ENCODE measurements around the gene MYO7B.

The MYO7B gene

GRCh38 chr2:127574656-127575055 is 39.2 kb downstream of the MYO7B start:
- peak; percentile 33 for DNase-seq (ENCODE audit: low spot score)

- DNase-seq (ENCODE audit: low spot score), result no peak
Measured at GRCh38 chr2:127575185-127575765, 39.8 kb downstream of the MYO7B start.

GRCh38 chr2:127575941-127576432 is 40.5 kb downstream of the MYO7B start:
- DNase-seq (ENCODE audit: low spot score), result no peak

- peak; percentile 47 for DNase-seq (ENCODE audit: low spot score)
Measured at GRCh38 chr2:127576433-127577207, 41.1 kb downstream of the MYO7B start.

- peak; percentile 31 for DNase-seq (ENCODE audit: low spot score)
Measured at GRCh38 chr2:127577208-127577475, 41.7 kb downstream of the MYO7B start.

GRCh38 chr2:127577503-127577902 is 42.0 kb downstream of the MYO7B start:
- no peak for DNase-seq (ENCODE audit: low spot score)

- no peak for DNase-seq (ENCODE audit: low spot score)
Measured at GRCh38 chr2:127577973-127578372, 42.5 kb downstream of the MYO7B start.

GRCh38 chr2:127578411-127578810 is 42.9 kb downstream of the MYO7B start:
- DNase-seq (ENCODE audit: low spot score), result peak; percentile 33

GRCh38 chr2:127579231-127579630 is 43.7 kb downstream of the MYO7B start:
- DNase-seq (ENCODE audit: low spot score), result no peak

GRCh38 chr2:127580167-127581049 is 44.9 kb downstream of the MYO7B start:
- DNase-seq (ENCODE audit: low spot score), result peak; percentile 41

- no peak for DNase-seq (ENCODE audit: low spot score)
Measured at GRCh38 chr2:127581050-127581345, 45.5 kb downstream of the MYO7B start.

GRCh38 chr2:127581516-127582490 is 46.3 kb downstream of the MYO7B start:
- DNase-seq (ENCODE audit: low spot score), result peak; percentile 32

- peak; percentile 37 for DNase-seq (ENCODE audit: low spot score)
Measured at GRCh38 chr2:127582863-127583861, 47.7 kb downstream of the MYO7B start.

GRCh38 chr2:127584047-127584446 is 48.6 kb downstream of the MYO7B start:
- peak; percentile 31 for DNase-seq (ENCODE audit: low spot score)

GRCh38 chr2:127584516-127585033 is 49.1 kb downstream of the MYO7B start:
- DNase-seq (ENCODE audit: low spot score), result no peak

GRCh38 chr2:127585270-127585807 is 49.9 kb downstream of the MYO7B start:
- DNase-seq (ENCODE audit: low spot score), result no peak

- no peak for DNase-seq (ENCODE audit: low spot score)
Measured at GRCh38 chr2:127586136-127586535, 50.7 kb downstream of the MYO7B start.

- DNase-seq (ENCODE audit: low spot score), result no peak
Measured at GRCh38 chr2:127586746-127587295, 51.3 kb downstream of the MYO7B start.

- DNase-seq (ENCODE audit: low spot score), result no peak
Measured at GRCh38 chr2:127588241-127588640, 52.8 kb downstream of the MYO7B start.

GRCh38 chr2:127589358-127589757 is 53.9 kb downstream of the MYO7B start:
- DNase-seq (ENCODE audit: low spot score), result no peak

Data from ecto neural progenitor cell (in vitro differentiated cells).